Measurements from ENCODE around the gene HPSE2.

GRCh38 chr10:99045671-99046070 is 190.0 kb downstream of the HPSE2 start:
- TF ChIP-seq EZH2 (IDR thresholded peaks at IDR 0.05; ENCODE audit: insufficient read depth, poor library complexity, severe bottlenecking) (no peak), EZH2phosphoT487 (IDR thresholded peaks at IDR 0.05; ENCODE audit: insufficient read depth, low read depth) (no peak)

Measured in GM23248 (cell line).